Stomach (tissue), 9 donors: ENCODE measurements around the gene ABLIM2. TPM values are rescaled to one million over a fixed set of nuclear protein-coding genes. Genes with fewer than 3 reads are reported as not detected.

ENCODE experiments used
- DNase-seq, 2 donors: peaks; one replicate each; pipeline versions ENCODE4 v3.0.0 to v3.0.0-alpha.2; 2013 to 2019
- H3K27ac ChIP-seq, 5 donors: fragments of 200-600 bp in 4 of 5; sonication (generic) in 4 of 5; one replicate each; pipeline ENCODE4 v1.5.1; 2013 to 2019; ENCODE audit warnings: mild to moderate bottlenecking in 1 of 5, moderate library complexity in 1 of 5
- H3K27me3 ChIP-seq, 3 donors: fragments of 200-600 bp; sonication (generic); one replicate each; pipeline ENCODE4 v1.5.1; 2017 to 2019; ENCODE audit warnings: mixed run types in 1 of 3
- H3K36me3 ChIP-seq, 4 donors: fragments of 200-600 bp; sonication (generic); 1 replicate in 3 of 4; 2 replicates in 1 of 4; pipeline ENCODE4 v1.5.1; 2016 to 2019
- H3K4me1 ChIP-seq, 4 donors: fragments of 200-600 bp; sonication (generic); one replicate each; pipeline ENCODE4 v1.5.1; 2016 to 2019
- H3K4me3 ChIP-seq, 4 donors: fragments of 200-600 bp; sonication (generic) in 3 of 4; one replicate each; pipeline ENCODE4 v1.5.1; 2016 to 2019; ENCODE audit warnings: mild to moderate bottlenecking in 1 of 4
- H3K9me3 ChIP-seq, 4 donors: fragments of 200-600 bp; sonication (generic); one replicate each; pipeline ENCODE4 v1.5.1; 2016 to 2019
- EP300 ChIP-seq: sonication (generic); formaldehyde crosslinking; IDR thresholded peaks from one replicate; pipeline ENCODE4 v1.6.1; 2017; ENCODE audit warnings: antibody characterized with exemption
- POLR2A ChIP-seq, 4 donors: fragments of 450-650 bp; IDR thresholded peaks; one replicate each; pipeline ENCODE4 v1.6.1; 2016; ENCODE audit warnings: antibody characterized with exemption in 4 of 4, control low read depth in 2 of 4, mild to moderate bottlenecking in 1 of 4, moderate library complexity in 1 of 4
- POLR2AphosphoS5 ChIP-seq, 3 donors: sonication (generic); formaldehyde crosslinking; IDR thresholded peaks; one replicate each; pipeline ENCODE4 v1.6.1; 2016; ENCODE audit warnings: antibody characterized with exemption in 3 of 3
- WGBS, 5 donors: extraction: QIAGEN DNeasy Blood & Tissue Kit in 3 of 5; methylation state at CpG; one replicate each; pipeline versions ENCODE4 v1.1.5 to v1.1.7; 2013 to 2018; 5-methylcytosine and 5-hydroxymethylcytosine counted together
- intact Hi-C: fragments of 100-400 bp; cut with DNase I; formaldehyde crosslinking; loops from one replicate; pipeline ENCODE4 v1.15.1; 2023; ENCODE audit warnings: low total_unique reads
- polyA plus RNA-seq, 3 donors: library from polyadenylated mRNA; stranded (reverse); fragments of 200-250 nt; gene quantifications; one replicate each; pipeline ENCODE4 v1.2.3, GENCODE V29; 2013
- total RNA-seq, 5 donors: library from RNA; depleted of rRNA; stranded (reverse); fragments of >200 nt; gene quantifications; one replicate each; pipeline versions ENCODE4 v1.1.0 to v1.2.3, GENCODE V29; 2014 to 2016
- TF ChIP-seq, protein P1 (sequence below), 7 experiments: fragments of 450-650 bp in 4 of 7; fragments of 200-600 bp in 3 of 7; sonication (generic) in 3 of 7; IDR thresholded peaks; one replicate each; pipeline ENCODE4 v1.5.1; 2016 to 2019; ENCODE audit warnings: antibody characterized with exemption in 7 of 7, control low read depth in 2 of 7, mild to moderate bottlenecking in 1 of 7
- donor health status: healthy with polysubstance abuse.
- donor health status: Bipolar disorder and iron deficiency.
- donor health status: healthy.

Gene ABLIM2
- total and polyA plus RNA-seq, 8 donors = 2.3 to 28.0 (median 5.5) TPM

DNA sequence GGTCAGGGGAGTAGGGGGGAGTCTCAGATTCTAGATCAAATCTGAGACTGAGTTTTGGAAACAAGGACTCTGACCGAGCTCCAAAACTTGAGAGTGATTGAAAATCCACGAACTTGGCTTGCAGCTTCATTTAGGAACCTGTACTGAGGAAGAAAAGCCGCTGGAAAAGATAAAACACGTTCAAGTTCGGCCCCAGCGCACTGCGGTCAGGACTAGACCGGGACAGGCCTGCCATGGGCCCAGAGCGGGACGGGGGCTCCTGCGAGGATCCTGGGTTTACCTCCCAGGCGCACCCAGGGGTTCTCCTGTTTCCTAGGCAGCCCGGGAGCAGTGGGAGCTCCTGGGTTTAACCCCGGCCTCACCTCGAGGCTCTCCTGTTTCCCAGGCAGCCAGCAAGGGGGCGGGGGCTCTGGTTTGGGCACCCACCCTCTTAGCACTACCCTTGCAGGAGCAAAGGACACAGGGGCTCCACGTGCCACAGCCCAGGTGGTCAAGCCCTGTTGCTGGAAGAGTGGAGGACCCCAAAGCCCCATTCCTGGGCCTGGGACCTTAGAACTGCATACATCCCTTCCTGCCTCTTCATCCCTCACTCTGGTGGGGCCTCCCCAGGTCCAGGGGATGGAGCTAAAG lies 74.5 kb downstream of the ABLIM2 start:
- DNase-seq = no peak
- intact Hi-C loops = no loop called here
- TF ChIP-seq EP300 (no peak), POLR2AphosphoS5 (IDR thresholded peaks at IDR 0.05) (no peak), POLR2A (IDR thresholded peaks at IDR 0.05) (no peak)
- TF ChIP-seq, protein P1, sequence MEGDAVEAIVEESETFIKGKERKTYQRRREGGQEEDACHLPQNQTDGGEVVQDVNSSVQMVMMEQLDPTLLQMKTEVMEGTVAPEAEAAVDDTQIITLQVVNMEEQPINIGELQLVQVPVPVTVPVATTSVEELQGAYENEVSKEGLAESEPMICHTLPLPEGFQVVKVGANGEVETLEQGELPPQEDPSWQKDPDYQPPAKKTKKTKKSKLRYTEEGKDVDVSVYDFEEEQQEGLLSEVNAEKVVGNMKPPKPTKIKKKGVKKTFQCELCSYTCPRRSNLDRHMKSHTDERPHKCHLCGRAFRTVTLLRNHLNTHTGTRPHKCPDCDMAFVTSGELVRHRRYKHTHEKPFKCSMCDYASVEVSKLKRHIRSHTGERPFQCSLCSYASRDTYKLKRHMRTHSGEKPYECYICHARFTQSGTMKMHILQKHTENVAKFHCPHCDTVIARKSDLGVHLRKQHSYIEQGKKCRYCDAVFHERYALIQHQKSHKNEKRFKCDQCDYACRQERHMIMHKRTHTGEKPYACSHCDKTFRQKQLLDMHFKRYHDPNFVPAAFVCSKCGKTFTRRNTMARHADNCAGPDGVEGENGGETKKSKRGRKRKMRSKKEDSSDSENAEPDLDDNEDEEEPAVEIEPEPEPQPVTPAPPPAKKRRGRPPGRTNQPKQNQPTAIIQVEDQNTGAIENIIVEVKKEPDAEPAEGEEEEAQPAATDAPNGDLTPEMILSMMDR (IDR thresholded peaks at IDR 0.05) = no peak
- 70 to 94% (median 74%) methylated on average over 12 to 17 of the region's 17 CpGs for WGBS, 5 donors
- Histone ChIP-seq H3K36me3 (no peaks in the 10 kb centered on the region), H3K27ac (no peak overlapping the region), H3K27me3 (no peaks in the 10 kb centered on the region), H3K4me1 (peaks cover 0 to 6% (median 4%) of the 10 kb centered on the region in 4 donors), H3K4me3 (no peak overlapping the region), H3K9me3 (no peaks in the 10 kb centered on the region)

DNA sequence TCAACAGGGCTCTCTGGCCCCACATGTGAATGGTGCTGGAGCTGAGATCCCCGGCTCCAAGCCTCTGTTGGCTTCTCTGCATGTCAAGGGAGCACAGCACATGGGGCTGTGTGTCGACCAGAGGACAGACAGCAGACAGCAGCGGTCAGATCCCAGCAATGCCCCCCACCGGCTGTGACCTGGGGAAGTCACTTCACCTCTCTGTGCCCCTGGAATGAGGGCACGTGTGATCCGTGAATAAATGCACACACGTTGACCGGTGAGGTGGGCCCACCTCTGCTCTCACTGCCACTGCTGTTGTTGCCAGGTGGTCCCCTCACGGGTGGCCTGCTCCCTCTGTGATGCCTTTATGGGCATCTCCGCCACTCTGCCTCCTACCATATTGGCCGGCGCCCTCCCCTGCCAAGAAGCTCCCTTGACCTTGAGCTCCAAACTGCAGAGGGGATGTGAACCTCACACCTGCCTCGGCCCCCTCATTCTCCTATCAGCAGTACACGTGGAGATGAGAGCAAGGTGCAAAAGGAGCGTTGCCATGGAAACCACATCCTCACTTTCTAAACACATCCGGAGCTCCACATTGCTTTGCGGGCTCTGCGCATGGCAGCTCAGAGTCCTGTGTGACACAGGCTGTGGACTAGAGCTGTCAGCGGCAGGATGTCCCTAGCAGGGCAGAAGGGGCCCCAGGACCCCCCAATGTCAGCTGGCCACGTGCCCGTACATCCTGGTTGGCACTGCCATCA lies 75.4 kb downstream of the ABLIM2 start:
- TF ChIP-seq, protein P1 (IDR thresholded peaks at IDR 0.05) = no peak
- TF ChIP-seq POLR2A (IDR thresholded peaks at IDR 0.05) (no peak), POLR2AphosphoS5 (IDR thresholded peaks at IDR 0.05) (no peak), EP300 (no peak)
- Histone ChIP-seq H3K4me1 (peaks cover 5 to 13% (median 9%) of the 10 kb centered on the region in 4 donors), H3K27ac (no peak overlapping the region), H3K36me3 (no peaks in the 10 kb centered on the region), H3K27me3 (no peaks in the 10 kb centered on the region), H3K9me3 (no peaks in the 10 kb centered on the region), H3K4me3 (no peak overlapping the region)
- intact Hi-C loops = no loop called here
- WGBS, 5 donors = 75 to 81% (median 79%) methylated on average over 14 to 21 of the region's 21 CpGs
- no peak for DNase-seq

DNA sequence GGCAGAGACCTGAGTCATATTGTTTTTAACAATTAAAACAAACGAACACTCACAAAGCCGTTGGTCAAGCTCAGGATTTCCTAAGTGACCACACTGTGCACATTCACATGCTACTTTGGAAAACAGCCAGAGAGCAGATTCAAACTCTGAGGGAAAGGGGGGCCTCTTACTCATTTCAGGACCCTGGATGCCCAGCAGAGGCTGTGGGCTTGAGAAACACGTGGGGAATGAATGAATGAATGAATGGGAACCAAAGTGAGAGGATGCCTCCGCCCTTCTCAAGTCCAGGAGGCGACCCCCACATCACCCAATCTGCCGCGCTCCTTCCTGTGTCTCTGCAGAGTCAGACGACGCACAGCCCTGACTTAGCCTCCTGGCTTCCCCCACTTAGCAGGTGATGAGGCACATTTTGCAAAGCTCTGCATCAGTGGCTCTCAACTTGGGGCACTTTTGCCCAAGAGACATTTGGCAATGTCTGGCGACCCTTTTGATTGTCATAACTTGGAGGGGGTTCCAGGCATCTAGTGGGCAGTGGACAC lies 76.0 kb downstream of the ABLIM2 start:
- no peaks in the 10 kb centered on the region for H3K9me3 ChIP-seq
- TF ChIP-seq POLR2A (IDR thresholded peaks at IDR 0.05) (no peak), EP300 (no peak), POLR2AphosphoS5 (IDR thresholded peaks at IDR 0.05) (no peak)
- TF ChIP-seq, protein P1 (IDR thresholded peaks at IDR 0.05) = no peak
- no peak overlapping the region for H3K4me3 ChIP-seq
- H3K36me3 ChIP-seq = no peaks in the 10 kb centered on the region
- intact Hi-C loops = no loop called here
- H3K27ac ChIP-seq = no peak overlapping the region
- no peaks in the 10 kb centered on the region for H3K27me3 ChIP-seq
- 50 to 60% (median 54%) methylated on average over 9 to 10 of the region's 10 CpGs for WGBS, 5 donors
- DNase-seq = no peak
- peaks cover 5 to 13% (median 9%) of the 10 kb centered on the region in 4 donors for H3K4me1 ChIP-seq

DNA sequence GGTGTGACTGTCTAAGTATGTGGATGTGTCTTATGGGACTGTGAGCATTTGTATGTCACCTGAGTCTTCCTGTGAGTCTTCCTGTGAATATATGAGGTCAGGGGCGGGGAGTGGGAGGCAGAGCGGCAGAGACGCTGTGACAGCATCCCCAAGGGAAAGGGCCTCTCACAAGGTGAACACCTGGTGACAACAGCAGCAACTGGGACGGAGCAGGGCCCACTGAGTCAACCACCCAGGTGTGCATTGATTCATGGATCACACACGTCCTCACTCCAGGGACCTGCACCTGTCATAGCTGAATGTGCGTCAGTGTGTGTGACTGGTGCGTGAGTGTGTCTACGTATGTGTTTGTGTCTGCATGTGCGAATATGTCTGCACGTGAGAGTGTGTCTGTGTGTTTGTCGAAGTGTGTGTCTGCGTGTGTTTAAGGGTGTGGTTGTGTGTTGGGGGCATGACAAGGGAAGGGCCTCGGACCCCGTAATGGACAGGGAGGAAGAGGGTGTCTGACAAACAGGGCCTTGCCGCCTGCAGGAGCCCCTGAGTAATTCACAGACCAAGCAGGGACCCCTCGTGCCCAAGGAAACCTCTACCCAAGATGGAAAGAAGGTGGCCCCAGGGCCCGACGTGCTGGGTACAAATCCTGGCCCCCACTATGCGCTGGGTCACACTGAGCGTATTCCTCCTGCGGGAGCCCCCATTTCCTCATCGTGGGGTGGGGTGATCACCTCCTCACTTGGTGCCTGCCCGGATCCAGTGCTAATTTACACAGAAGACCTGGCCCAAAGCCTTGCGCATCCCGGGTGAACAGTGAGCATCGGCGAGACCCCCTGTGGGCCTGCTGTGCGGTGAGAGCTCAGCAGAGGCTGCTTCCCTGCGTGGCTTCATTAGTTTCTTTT lies 76.7 kb downstream of the ABLIM2 start:
- no peak for DNase-seq
- Histone ChIP-seq H3K36me3 (no peaks in the 10 kb centered on the region), H3K9me3 (no peaks in the 10 kb centered on the region), H3K27ac (no peak overlapping the region), H3K27me3 (no peaks in the 10 kb centered on the region), H3K4me3 (no peak overlapping the region), H3K4me1 (peaks cover 5 to 13% (median 9%) of the 10 kb centered on the region in 4 donors)
- WGBS, 5 donors = 78 to 85% (median 84%) methylated on average over 27 to 29 of the region's 29 CpGs
- intact Hi-C loops = no loop called here
- TF ChIP-seq POLR2AphosphoS5 (IDR thresholded peaks at IDR 0.05) (no peak), POLR2A (IDR thresholded peaks at IDR 0.05) (no peak), EP300 (no peak)
- TF ChIP-seq, protein P1 (IDR thresholded peaks at IDR 0.05) = no peak
